ENCODE results near the gene RBM12. TPM values are rescaled to one million over a fixed set of nuclear protein-coding genes. Genes with fewer than 3 reads are reported as not detected.

RBM12 gene
- total RNA-seq, 1 experiment from 2014 or later: 42.9 TPM

DNA sequence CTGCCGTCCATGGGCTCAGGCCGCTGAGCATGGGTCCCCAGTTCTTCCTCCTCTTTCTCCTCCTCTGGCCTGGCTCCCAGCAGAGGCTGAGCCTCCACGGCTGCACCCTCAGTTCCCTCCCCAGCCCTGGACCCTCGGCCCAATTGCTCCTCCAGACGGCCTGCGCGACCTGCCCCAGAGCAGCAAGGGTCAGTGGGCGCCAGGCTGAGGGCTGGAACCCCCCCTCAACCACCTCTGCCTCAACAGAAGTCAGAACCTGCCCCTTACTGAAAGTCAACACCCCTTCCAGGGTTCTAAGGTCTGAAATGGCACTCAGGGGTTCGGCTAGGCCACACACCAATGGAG lies 65.0 kb downstream of the RBM12 start:
- Histone ChIP-seq H3K36me3 (no peaks in the 10 kb centered on the region), H3K27me3 (peaks cover 15% of the 10 kb centered on the region), H3K9me3 (no peaks in the 10 kb centered on the region), H3K4me3 (no peak overlapping the region)
- DNase-seq: no peak

Other genes starting within 250 kb of the RBM12 start
- 0.49 TPM in 1 of 2 replicates, not detected in the other for gene GDF5, start 226.7 kb downstream of the RBM12 start, total RNA-seq (2014; rRNA removed; shearing (Covaris generic); ENCODE audit: low replicate concordance)
- 37.3 and 58.8 TPM in 2 replicates for gene CEP250, start 209.3 kb downstream of the RBM12 start, total RNA-seq (2014; rRNA removed; shearing (Covaris generic); ENCODE audit: low replicate concordance)
- gene C20orf173, start 135.2 kb downstream of the RBM12 start, total RNA-seq (2014; rRNA removed; shearing (Covaris generic); ENCODE audit: low replicate concordance): not detected in 2 replicates
- 392 and 530 TPM in 2 replicates for gene ERGIC3, start 122.8 kb downstream of the RBM12 start, total RNA-seq (2014; rRNA removed; shearing (Covaris generic); ENCODE audit: low replicate concordance)
- gene SPAG4, start 49.1 kb downstream of the RBM12 start, total RNA-seq (2014; rRNA removed; shearing (Covaris generic); ENCODE audit: low replicate concordance): 0.47 and 1.4 TPM in 2 replicates
- gene CPNE1, start within 50 bp of the RBM12 start, total RNA-seq (2014; rRNA removed; shearing (Covaris generic); ENCODE audit: low replicate concordance): 284 and 335 TPM in 2 replicates
- gene NFS1, start 34.5 kb upstream of the RBM12 start, total RNA-seq (2014; rRNA removed; shearing (Covaris generic); ENCODE audit: low replicate concordance): 94.3 and 130 TPM in 2 replicates
- 143 and 318 TPM in 2 replicates for gene ROMO1, start 34.5 kb upstream of the RBM12 start, total RNA-seq (2014; rRNA removed; shearing (Covaris generic); ENCODE audit: low replicate concordance)
- gene RBM39, start 77.4 kb upstream of the RBM12 start, total RNA-seq (2014; rRNA removed; shearing (Covaris generic); ENCODE audit: low replicate concordance): 273 and 328 TPM in 2 replicates
- gene PHF20, start 107.1 kb upstream of the RBM12 start, total RNA-seq (2014; rRNA removed; shearing (Covaris generic); ENCODE audit: low replicate concordance): 50.5 and 57.7 TPM in 2 replicates

Measured in MG63 (cell line).